HUES48 (cell line): ENCODE results near the gene CDC34.

Experiments used
- H3K27ac ChIP-seq: one replicate; pipeline ENCODE4 v1.7.0; 2013; ENCODE audit warnings: low read depth, low read length, inconsistent platforms
- H3K27me3 ChIP-seq: 2 replicates; pipeline ENCODE4 v1.6.1; 2013; ENCODE audit warnings: mild to moderate bottlenecking, low read length; ENCODE audit not compliant: control insufficient read depth, insufficient read depth
- H3K36me3 ChIP-seq: 2 replicates; pipeline ENCODE4 v1.6.1; 2013; ENCODE audit warnings: low read length; ENCODE audit not compliant: control insufficient read depth, insufficient read depth
- H3K4me1 ChIP-seq: 2 replicates; pipeline ENCODE4 v1.6.1; 2013; ENCODE audit warnings: mild to moderate bottlenecking, low read length; ENCODE audit not compliant: control insufficient read depth, insufficient read depth
- H3K4me3 ChIP-seq: 2 replicates; pipeline ENCODE4 v1.5.1; 2013; ENCODE audit warnings: mild to moderate bottlenecking, low read depth, low read length
- H3K9ac ChIP-seq: 2 replicates; pipeline ENCODE4 v1.6.1; 2013; ENCODE audit warnings: mild to moderate bottlenecking, low read depth, low read length, moderate library complexity
- H3K9me3 ChIP-seq: 2 replicates; pipeline ENCODE4 v1.6.1; 2013; ENCODE audit warnings: low read length; ENCODE audit not compliant: control insufficient read depth, insufficient read depth

CDC34 gene

GRCh38 chr19:548886-549830 lies 17.6 kb downstream of the CDC34 start:
- Histone ChIP-seq H3K27ac (no peak overlapping the region), H3K27me3 (no peaks in the 10 kb centered on the region), H3K4me1 (no peaks in the 10 kb centered on the region), H3K9me3 (no peaks in the 10 kb centered on the region), H3K9ac (no peak overlapping the region), H3K36me3 (no peaks in the 10 kb centered on the region), H3K4me3 (no peak overlapping the region)

GRCh38 chr19:554817-555216 lies 23.3 kb downstream of the CDC34 start:
- no peak overlapping the region for H3K9ac ChIP-seq
- H3K36me3 ChIP-seq = no peaks in the 10 kb centered on the region
- no peaks in the 10 kb centered on the region for H3K4me1 ChIP-seq
- H3K27ac ChIP-seq = no peak overlapping the region
- H3K27me3 ChIP-seq = no peaks in the 10 kb centered on the region
- H3K9me3 ChIP-seq = no peaks in the 10 kb centered on the region
- no peak overlapping the region for H3K4me3 ChIP-seq

- H3K9ac ChIP-seq = no peak overlapping the region
- H3K27me3 ChIP-seq = no peaks in the 10 kb centered on the region
- H3K27ac ChIP-seq = no peak overlapping the region
- no peaks in the 10 kb centered on the region for H3K9me3 ChIP-seq
- H3K36me3 ChIP-seq = no peaks in the 10 kb centered on the region
- no peak overlapping the region for H3K4me3 ChIP-seq
- no peaks in the 10 kb centered on the region for H3K4me1 ChIP-seq
Measured at GRCh38 chr19:555474-555808, 23.9 kb downstream of the CDC34 start.

- Histone ChIP-seq H3K27ac (no peak overlapping the region), H3K9me3 (no peaks in the 10 kb centered on the region), H3K4me3 (no peak overlapping the region), H3K4me1 (no peaks in the 10 kb centered on the region), H3K9ac (no peak overlapping the region), H3K27me3 (no peaks in the 10 kb centered on the region), H3K36me3 (no peaks in the 10 kb centered on the region)
Measured at GRCh38 chr19:556611-557382, 25.2 kb downstream of the CDC34 start.

GRCh38 chr19:558770-559439 lies 27.3 kb downstream of the CDC34 start:
- Histone ChIP-seq H3K9ac (no peak overlapping the region), H3K9me3 (no peaks in the 10 kb centered on the region), H3K4me1 (no peaks in the 10 kb centered on the region), H3K4me3 (no peak overlapping the region), H3K27ac (no peak overlapping the region), H3K36me3 (no peaks in the 10 kb centered on the region), H3K27me3 (no peaks in the 10 kb centered on the region)

- H3K36me3 ChIP-seq = no peaks in the 10 kb centered on the region
- H3K27ac ChIP-seq = no peak overlapping the region
- H3K27me3 ChIP-seq = no peaks in the 10 kb centered on the region
- no peak overlapping the region for H3K9ac ChIP-seq
- H3K9me3 ChIP-seq = no peaks in the 10 kb centered on the region
- no peak overlapping the region for H3K4me3 ChIP-seq
- no peaks in the 10 kb centered on the region for H3K4me1 ChIP-seq
Measured at GRCh38 chr19:560121-560520, 28.6 kb downstream of the CDC34 start.

- Histone ChIP-seq H3K4me3 (no peak overlapping the region), H3K27ac (no peak overlapping the region), H3K27me3 (0 out of 2 replicates have a peak, but pooled peaks cover 6% of the 10 kb centered on the region), H3K9ac (no peak overlapping the region), H3K4me1 (no peaks in the 10 kb centered on the region), H3K9me3 (no peaks in the 10 kb centered on the region), H3K36me3 (no peaks in the 10 kb centered on the region)
Measured at GRCh38 chr19:566403-566802, 34.8 kb downstream of the CDC34 start.

- Histone ChIP-seq H3K9ac (no peak overlapping the region), H3K36me3 (no peaks in the 10 kb centered on the region), H3K27ac (no peak overlapping the region), H3K9me3 (no peaks in the 10 kb centered on the region), H3K4me1 (no peaks in the 10 kb centered on the region), H3K27me3 (0 out of 2 replicates have a peak, but pooled peaks cover 6% of the 10 kb centered on the region), H3K4me3 (no peak overlapping the region)
Measured at GRCh38 chr19:566844-567243, 35.3 kb downstream of the CDC34 start.

- H3K36me3 ChIP-seq = no peaks in the 10 kb centered on the region
- H3K4me3 ChIP-seq = no peak overlapping the region
- no peaks in the 10 kb centered on the region for H3K4me1 ChIP-seq
- H3K9me3 ChIP-seq = no peaks in the 10 kb centered on the region
- H3K27ac ChIP-seq = no peak overlapping the region
- 0 out of 2 replicates have a peak, but pooled peaks cover 6% of the 10 kb centered on the region for H3K27me3 ChIP-seq
- no peak overlapping the region for H3K9ac ChIP-seq
Measured at GRCh38 chr19:567296-567900, 35.8 kb downstream of the CDC34 start.

GRCh38 chr19:570251-570686 lies 38.7 kb downstream of the CDC34 start:
- Histone ChIP-seq H3K9me3 (no peaks in the 10 kb centered on the region), H3K27ac (no peak overlapping the region), H3K36me3 (0 out of 2 replicates have a peak, but pooled peaks cover 5% of the 10 kb centered on the region), H3K4me1 (peaks cover 8% of the 10 kb centered on the region), H3K9ac (no peak overlapping the region), H3K4me3 (no peak overlapping the region), H3K27me3 (0 out of 2 replicates have a peak, but pooled peaks cover 6% of the 10 kb centered on the region)
